Measurements from ENCODE around the gene CUTC. TPM values are rescaled to one million over a fixed set of nuclear protein-coding genes. Genes with fewer than 3 reads are reported as not detected.

CUTC gene
- polyA plus RNA-seq, 1 experiment, result 10.7 TPM

GRCh38 chr10:99793819-99794218, 61.8 kb downstream of the CUTC start:
- no peak for TF ChIP-seq CTCF (IDR thresholded peaks at IDR 0.05; ENCODE audit: insufficient read depth, low read depth, low read length)
- Histone ChIP-seq H3K36me3 (ENCODE audit: control insufficient read depth, insufficient read depth, low read length) (no peaks in the 10 kb centered on the region), H3K27me3 (ENCODE audit: control insufficient read depth, insufficient read depth, low read length) (no peaks in the 10 kb centered on the region), H3K4me3 (ENCODE audit: low read depth, low read length) (no peak overlapping the region)
- POLR2A ChIA-PET, result interaction anchor here (0.6 kb wide), 1 partner anchor 119 kb away, joined by 3 read pairs; no protein-coding TSS in a partner anchor
- CTCF ChIA-PET, result interaction anchor here (1.6 kb wide), 1 partner anchor 35 kb away, joined by 5 read pairs; no protein-coding TSS in a partner anchor
- no peak for DNase-seq (ENCODE audit: low read depth)

DNA sequence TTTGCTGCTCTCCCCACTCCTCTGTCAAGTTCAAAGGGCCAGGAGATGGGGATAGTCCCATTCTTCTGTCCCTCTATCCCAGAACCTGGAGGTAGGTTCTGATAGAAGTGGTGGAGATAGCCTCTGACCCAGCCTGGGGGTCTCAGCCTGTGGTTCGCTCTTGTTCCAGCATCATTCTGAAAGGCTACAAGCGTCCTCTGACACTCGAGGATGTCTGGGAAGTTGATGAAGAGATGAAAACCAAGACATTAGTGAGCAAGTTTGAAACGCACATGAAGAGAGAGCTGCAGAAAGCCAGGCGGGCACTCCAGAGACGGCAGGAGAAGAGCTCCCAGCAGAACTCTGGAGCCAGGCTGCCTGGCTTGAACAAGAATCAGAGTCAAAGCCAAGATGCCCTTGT, 64.9 kb downstream of the CUTC start:
- ChIA-PET CTCF (interaction anchor here (1.7 kb wide), 1 partner anchor 48 kb away, joined by 5 read pairs; no protein-coding TSS in a partner anchor), POLR2A (no interaction called here)
- Histone ChIP-seq H3K27me3 (ENCODE audit: control insufficient read depth, insufficient read depth, low read length) (no peaks in the 10 kb centered on the region), H3K4me3 (ENCODE audit: low read depth, low read length) (no peak overlapping the region), H3K36me3 (ENCODE audit: control insufficient read depth, insufficient read depth, low read length) (no peaks in the 10 kb centered on the region)
- DNase-seq (ENCODE audit: low read depth), result no peak
- TF ChIP-seq CTCF (IDR thresholded peaks at IDR 0.05; ENCODE audit: insufficient read depth, low read depth, low read length), result no peak

- no peak overlapping the region for H3K4me3 ChIP-seq (ENCODE audit: low read depth, low read length)
- H3K27me3 ChIP-seq (ENCODE audit: control insufficient read depth, insufficient read depth, low read length), result no peaks in the 10 kb centered on the region
- no peaks in the 10 kb centered on the region for H3K36me3 ChIP-seq (ENCODE audit: control insufficient read depth, insufficient read depth, low read length)
- ChIA-PET POLR2A (no interaction called here), CTCF (interaction anchor here (1.6 to 1.7 kb wide), 2 partner anchors 12 to 47 kb away, joined by 4 to 5 read pairs; no protein-coding TSS in a partner anchor)
- no peak for TF ChIP-seq CTCF (IDR thresholded peaks at IDR 0.05; ENCODE audit: insufficient read depth, low read depth, low read length)
- no peak for DNase-seq (ENCODE audit: low read depth)
Observed at GRCh38 chr10:99798031-99798430, 66.0 kb downstream of the CUTC start.

DNA sequence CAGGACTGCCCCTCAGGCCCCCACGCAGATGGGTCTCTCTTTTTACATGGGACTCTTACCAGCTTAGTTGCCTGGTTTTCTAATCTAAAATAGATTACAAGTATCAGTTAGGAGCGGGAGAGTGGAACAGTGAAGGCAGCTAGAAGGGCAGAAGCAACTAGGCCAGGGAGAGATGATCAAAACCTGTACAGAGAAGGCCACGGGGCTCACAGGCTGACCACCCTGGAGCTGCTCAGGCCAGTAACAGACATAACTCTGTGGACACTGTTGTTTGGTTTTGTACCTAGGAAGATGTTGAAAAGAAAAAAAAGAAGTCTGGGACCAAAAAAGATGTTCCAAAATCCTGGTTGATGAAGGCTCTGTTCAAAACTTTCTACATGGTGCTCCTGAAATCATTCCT, 66.9 kb downstream of the CUTC start:
- no peak for TF ChIP-seq CTCF (IDR thresholded peaks at IDR 0.05; ENCODE audit: insufficient read depth, low read depth, low read length)
- ChIA-PET POLR2A (no interaction called here), CTCF (interaction anchor here (1.6 to 1.7 kb wide), 2 partner anchors 11 to 46 kb away, joined by 4 to 5 read pairs; no protein-coding TSS in a partner anchor)
- no peak for DNase-seq (ENCODE audit: low read depth)
- H3K4me3 ChIP-seq (ENCODE audit: low read depth, low read length), result no peak overlapping the region
- H3K27me3 ChIP-seq (ENCODE audit: control insufficient read depth, insufficient read depth, low read length), result no peaks in the 10 kb centered on the region
- no peaks in the 10 kb centered on the region for H3K36me3 ChIP-seq (ENCODE audit: control insufficient read depth, insufficient read depth, low read length)

DNA sequence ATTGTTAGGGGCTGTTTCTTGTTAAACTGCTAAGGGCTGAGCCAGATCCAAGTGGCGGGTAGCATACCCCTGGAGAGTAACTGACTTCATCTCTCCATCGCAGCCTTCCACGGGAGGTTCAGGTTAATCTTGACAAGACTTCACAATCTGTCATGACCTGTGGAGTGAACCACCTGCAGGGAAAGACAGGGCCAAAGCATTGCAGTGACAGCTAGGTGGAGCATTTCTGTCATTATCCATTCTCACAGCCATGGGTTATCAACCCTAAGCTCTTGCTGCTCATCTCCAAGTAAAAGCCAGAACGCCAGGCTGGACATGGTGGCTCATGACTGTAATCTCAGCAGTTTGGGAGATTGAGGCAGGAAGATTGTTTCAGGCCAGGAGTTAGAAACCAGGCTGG, 67.6 kb downstream of the CUTC start:
- Histone ChIP-seq H3K4me3 (ENCODE audit: low read depth, low read length) (no peak overlapping the region), H3K27me3 (ENCODE audit: control insufficient read depth, insufficient read depth, low read length) (no peaks in the 10 kb centered on the region), H3K36me3 (ENCODE audit: control insufficient read depth, insufficient read depth, low read length) (no peaks in the 10 kb centered on the region)
- no peak for TF ChIP-seq CTCF (IDR thresholded peaks at IDR 0.05; ENCODE audit: insufficient read depth, low read depth, low read length)
- CTCF ChIA-PET, result interaction anchor here (1.6 kb wide), 1 partner anchor 11 kb away, joined by 4 read pairs; no protein-coding TSS in a partner anchor
- POLR2A ChIA-PET, result no interaction called here
- DNase-seq (ENCODE audit: low read depth), result no peak
